Mesendoderm (in vitro differentiated cells): Measurements from ENCODE around the gene ZP3.
"Not testable (repeated sequence)": the region's sequence is repeated elsewhere in the genome, so short reads cannot be mapped to it uniquely, and the experiment has no call there.

Source experiments
- DNase-seq: peaks from one replicate; pipeline ENCODE4 v3.0.0; 2013
- H2AK5ac ChIP-seq: 2 replicates; pipeline ENCODE4 v1.6.1; 2013; ENCODE audit warnings: low read length, inconsistent platforms
- H2BK120ac ChIP-seq: 2 replicates; pipeline ENCODE4 v1.6.1; 2013; ENCODE audit warnings: low read depth, mild to moderate bottlenecking, low read length, moderate library complexity, mixed read lengths
- H2BK15ac ChIP-seq: replicated peaks from 2 replicates; pipeline ENCODE4 v1.6.1; 2013; ENCODE audit warnings: low read depth, mild to moderate bottlenecking, moderate library complexity
- H2BK5ac ChIP-seq: 2 replicates; pipeline ENCODE4 v1.6.1; 2013; ENCODE audit warnings: low read length, inconsistent platforms
- H3K18ac ChIP-seq: 2 replicates; pipeline ENCODE4 v1.6.1; 2013; ENCODE audit warnings: mild to moderate bottlenecking, low read length, mixed read lengths
- H3K23ac ChIP-seq: one replicate; pipeline ENCODE4 v1.6.1; 2013; ENCODE audit warnings: low read length
- H3K27ac ChIP-seq: 2 replicates; pipeline ENCODE4 v1.5.1; 2013; ENCODE audit warnings: low read depth, mild to moderate bottlenecking, inconsistent platforms, low read length, moderate library complexity
- H3K27me3 ChIP-seq: 2 replicates; pipeline ENCODE4 v1.6.1; 2013; ENCODE audit warnings: low read length, control low read depth, mild to moderate bottlenecking, inconsistent platforms; ENCODE audit not compliant: insufficient read depth, poor library complexity
- H3K36me3 ChIP-seq: 2 replicates; pipeline ENCODE4 v1.6.1; 2013; ENCODE audit warnings: low read length, inconsistent platforms; ENCODE audit not compliant: control insufficient read depth, insufficient read depth
- H3K4ac ChIP-seq: one replicate; pipeline ENCODE4 v1.6.1; 2013; ENCODE audit warnings: low read depth, mild to moderate bottlenecking, low read length, moderate library complexity
- H3K4me1 ChIP-seq: 2 replicates; pipeline ENCODE4 v1.6.1; 2013; ENCODE audit warnings: low read depth, low read length, inconsistent platforms; ENCODE audit not compliant: control insufficient read depth
- H3K4me2 ChIP-seq: 2 replicates; pipeline ENCODE4 v1.6.1; 2013; ENCODE audit warnings: low read length
- H3K4me3 ChIP-seq: 2 replicates; pipeline ENCODE4 v1.5.1; 2013; ENCODE audit warnings: mild to moderate bottlenecking, low read length
- H3K56ac ChIP-seq: one replicate; pipeline ENCODE4 v1.6.1; 2013; ENCODE audit warnings: low read length
- H3K79me1 ChIP-seq: 2 replicates; pipeline ENCODE4 v1.6.1; 2013; ENCODE audit warnings: low read length, inconsistent platforms
- H3K79me2 ChIP-seq: 2 replicates; pipeline ENCODE4 v1.6.1; 2013; ENCODE audit warnings: mild to moderate bottlenecking, low read length; ENCODE audit not compliant: control insufficient read depth, insufficient read depth
- H3K9ac ChIP-seq: 2 replicates; pipeline ENCODE4 v1.6.1; 2013; ENCODE audit warnings: low read length, inconsistent platforms
- H4K5ac ChIP-seq: one replicate; pipeline ENCODE4 v1.6.1; 2013; ENCODE audit warnings: low read length
- H4K8ac ChIP-seq: one replicate; pipeline ENCODE4 v1.6.1; 2013; ENCODE audit warnings: low read depth, mild to moderate bottlenecking, control low read depth, low read length, moderate library complexity
- WGBS: extraction: QIAGEN DNeasy Blood & Tissue Kit; methylation state at CpG from one replicate; pipeline ENCODE4 v1.1.7; 2013; ENCODE audit warnings: low lambda C conversion rate, missing lambda C conversion rate; ENCODE audit not compliant: insufficient coverage; ENCODE audit errors: extremely low coverage; 5-methylcytosine and 5-hydroxymethylcytosine counted together

ZP3 gene

GRCh38 chr7:76383089-76383944 is 41.4 kb upstream of the ZP3 start:
- no peak overlapping the region for H2BK120ac ChIP-seq
- no peaks in the 10 kb centered on the region for H3K4me1 ChIP-seq
- no peak overlapping the region for H3K27ac ChIP-seq
- no peak overlapping the region for H3K4ac ChIP-seq
- no peaks in the 10 kb centered on the region for H3K27me3 ChIP-seq
- H3K36me3 ChIP-seq: no peaks in the 10 kb centered on the region
- no CpG with 5 or more reads among the region's 13 CpGs for WGBS
- H4K5ac ChIP-seq: no peak overlapping the region
- no peak overlapping the region for H2AK5ac ChIP-seq
- no peak overlapping the region for H4K8ac ChIP-seq
- H3K4me3 ChIP-seq: no peak overlapping the region
- no peaks in the 10 kb centered on the region for H3K79me1 ChIP-seq
- no peaks in the 10 kb centered on the region for H3K79me2 ChIP-seq
- H3K23ac ChIP-seq: no peak overlapping the region
- H3K9ac ChIP-seq: no peak overlapping the region
- DNase-seq: peak; percentile 90
- no peak overlapping the region for H2BK5ac ChIP-seq
- peak overlapping the region; percentile 73 for H3K56ac ChIP-seq
- H3K4me2 ChIP-seq: no peak overlapping the region
- H3K18ac ChIP-seq: no peak overlapping the region
- no peak overlapping the region for H2BK15ac ChIP-seq

- Histone ChIP-seq H3K79me2 (no peaks in the 10 kb centered on the region), H3K4me3 (no peak overlapping the region), H3K79me1 (no peaks in the 10 kb centered on the region), H4K8ac (no peak overlapping the region), H2AK5ac (no peak overlapping the region), H4K5ac (no peak overlapping the region), H2BK15ac (no peak overlapping the region), H3K18ac (no peak overlapping the region), H2BK120ac (no peak overlapping the region), H3K27me3 (no peaks in the 10 kb centered on the region), H3K56ac (no peak overlapping the region), H2BK5ac (no peak overlapping the region), H3K4ac (no peak overlapping the region), H3K4me2 (no peak overlapping the region), H3K4me1 (peaks cover 4% of the 10 kb centered on the region), H3K9ac (no peak overlapping the region), H3K23ac (no peak overlapping the region), H3K27ac (no peak overlapping the region), H3K36me3 (no peaks in the 10 kb centered on the region)
- no CpG with 5 or more reads among the region's 11 CpGs for WGBS
- no peak for DNase-seq
These were observed 38.0 kb upstream of the ZP3 start for GRCh38 chr7:76386691-76387260.

- H3K56ac ChIP-seq: not testable (repeated sequence)
- no CpG with 5 or more reads among the region's 6 CpGs for WGBS
These were observed 37.0 kb upstream of the ZP3 start for GRCh38 chr7:76387789-76388188.

GRCh38 chr7:76390092-76390491 is 34.7 kb upstream of the ZP3 start:
- Histone ChIP-seq H3K9ac (no peak overlapping the region), H2BK15ac (no peak overlapping the region), H2BK120ac (no peak overlapping the region), H2BK5ac (no peak overlapping the region), H3K56ac (peak overlapping the region; percentile 18), H3K4ac (no peak overlapping the region), H3K4me3 (no peak overlapping the region), H2AK5ac (peak overlapping the region; percentile 17), H4K5ac (no peak overlapping the region), H3K79me2 (no peaks in the 10 kb centered on the region), H3K27me3 (no peaks in the 10 kb centered on the region), H4K8ac (no peak overlapping the region), H3K27ac (no peak overlapping the region), H3K79me1 (no peaks in the 10 kb centered on the region), H3K4me1 (peaks cover 7% of the 10 kb centered on the region), H3K18ac (no peak overlapping the region), H3K23ac (no peak overlapping the region), H3K36me3 (no peaks in the 10 kb centered on the region), H3K4me2 (no peak overlapping the region)
- WGBS: no CpG with 5 or more reads among the region's 13 CpGs
- DNase-seq: no peak

More at GRCh38 chr7:76387789-76388188, 37.0 kb upstream of the ZP3 start:
- DNase-seq, H2BK120ac ChIP-seq, H3K4me2 ChIP-seq, H3K36me3 ChIP-seq, H3K9ac ChIP-seq, H4K5ac ChIP-seq, H3K27me3 ChIP-seq, H3K4me1 ChIP-seq, H3K18ac ChIP-seq, H4K8ac ChIP-seq, H3K79me1 ChIP-seq, H3K27ac ChIP-seq, H3K23ac ChIP-seq, H3K4me3 ChIP-seq, H2BK5ac ChIP-seq, H2BK15ac ChIP-seq, H3K4ac ChIP-seq, H3K79me2 ChIP-seq, H2AK5ac ChIP-seq: not testable (repeated sequence)

- Histone ChIP-seq H3K36me3 (no peaks in the 10 kb centered on the region), H4K5ac (peak overlapping the region; percentile 97), H3K27me3 (no peaks in the 10 kb centered on the region), H3K4me1 (peaks cover 7% of the 10 kb centered on the region), H2BK120ac (no peak overlapping the region), H3K18ac (peak overlapping the region; percentile 71), H3K56ac (peak overlapping the region; percentile 87), H3K4me2 (peak overlapping the region; percentile 74), H3K4ac (peak overlapping the region; percentile 65), H2AK5ac (no peak overlapping the region), H3K4me3 (no peak overlapping the region), H2BK15ac (no peak overlapping the region), H2BK5ac (peak overlapping the region; percentile 20), H3K23ac (no peak overlapping the region), H3K27ac (no peak overlapping the region), H3K79me2 (no peaks in the 10 kb centered on the region), H3K79me1 (no peaks in the 10 kb centered on the region), H3K9ac (peak overlapping the region; percentile 67), H4K8ac (peak overlapping the region; percentile 30)
- DNase-seq: no peak
- no CpG with 5 or more reads among the region's 12 CpGs for WGBS
These were observed 32.1 kb upstream of the ZP3 start for GRCh38 chr7:76392531-76393115.
